ENCODE results near the gene TAS2R31. TPM values are rescaled to one million over a fixed set of nuclear protein-coding genes. Genes with fewer than 3 reads are reported as not detected.

The TAS2R31 gene
- total RNA-seq, 1 donor = 7.3 TPM

DNA sequence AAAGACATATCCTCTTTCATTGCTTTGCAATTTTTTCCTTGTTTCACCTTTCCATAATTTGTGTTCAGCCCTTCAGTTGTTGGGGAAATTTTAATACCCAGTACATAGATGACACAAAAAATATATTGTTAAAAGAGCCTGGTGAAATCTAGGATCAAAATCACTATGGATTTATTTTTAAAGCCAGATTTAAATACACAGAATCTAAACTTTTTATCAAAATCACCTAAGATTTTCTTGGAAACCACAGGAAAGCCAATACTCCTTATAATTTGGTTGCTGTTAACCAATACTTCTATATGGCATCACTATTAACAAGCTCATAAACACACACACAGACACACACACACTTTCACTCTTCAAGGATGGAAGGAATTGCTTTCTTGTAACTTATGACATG is 33.0 kb downstream of the TAS2R31 start, which contains the start of gene TAS2R20:
Gene TAS2R20 (minus strand): TSS at position 101 of the 400 bp plus-strand sequence. CDS start 429 bp downstream, outside the sequence.
- TF ChIP-seq, protein P1, sequence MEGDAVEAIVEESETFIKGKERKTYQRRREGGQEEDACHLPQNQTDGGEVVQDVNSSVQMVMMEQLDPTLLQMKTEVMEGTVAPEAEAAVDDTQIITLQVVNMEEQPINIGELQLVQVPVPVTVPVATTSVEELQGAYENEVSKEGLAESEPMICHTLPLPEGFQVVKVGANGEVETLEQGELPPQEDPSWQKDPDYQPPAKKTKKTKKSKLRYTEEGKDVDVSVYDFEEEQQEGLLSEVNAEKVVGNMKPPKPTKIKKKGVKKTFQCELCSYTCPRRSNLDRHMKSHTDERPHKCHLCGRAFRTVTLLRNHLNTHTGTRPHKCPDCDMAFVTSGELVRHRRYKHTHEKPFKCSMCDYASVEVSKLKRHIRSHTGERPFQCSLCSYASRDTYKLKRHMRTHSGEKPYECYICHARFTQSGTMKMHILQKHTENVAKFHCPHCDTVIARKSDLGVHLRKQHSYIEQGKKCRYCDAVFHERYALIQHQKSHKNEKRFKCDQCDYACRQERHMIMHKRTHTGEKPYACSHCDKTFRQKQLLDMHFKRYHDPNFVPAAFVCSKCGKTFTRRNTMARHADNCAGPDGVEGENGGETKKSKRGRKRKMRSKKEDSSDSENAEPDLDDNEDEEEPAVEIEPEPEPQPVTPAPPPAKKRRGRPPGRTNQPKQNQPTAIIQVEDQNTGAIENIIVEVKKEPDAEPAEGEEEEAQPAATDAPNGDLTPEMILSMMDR (IDR thresholded peaks at IDR 0.05; ENCODE audit: insufficient read depth, low read depth, low read length) = no peak
- no peak for DNase-seq (ENCODE audit: low read depth)

DNA sequence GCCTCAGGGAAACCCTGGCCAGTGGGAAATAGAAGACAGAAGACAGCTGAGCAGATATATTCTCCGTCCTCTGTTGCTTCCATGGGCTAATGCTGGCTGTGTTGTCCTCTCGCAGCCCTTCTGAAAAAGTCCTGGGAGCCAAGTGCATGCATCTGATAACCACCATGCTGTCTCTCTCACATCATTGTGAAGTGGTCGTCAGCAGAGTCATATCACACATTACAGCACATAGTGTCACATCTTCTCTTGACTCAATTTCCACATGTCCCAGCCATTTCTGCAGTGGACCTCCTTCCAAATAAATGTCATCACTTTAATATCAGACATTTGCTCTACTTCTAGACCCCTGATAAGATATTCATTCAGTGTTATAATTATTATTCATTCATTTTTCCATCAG is 36.9 kb downstream of the TAS2R31 start:
- TF ChIP-seq, protein P1 (IDR thresholded peaks at IDR 0.05; ENCODE audit: insufficient read depth, low read depth, low read length) = no peak
- DNase-seq (ENCODE audit: low read depth) = no peak
- no peak overlapping the region for H3K4me3 ChIP-seq (ENCODE audit: low read depth, low read length)

More for the DNA sequence above, 33.0 kb downstream of the TAS2R31 start, which contains the start of gene TAS2R20:
- no peak within 1 kb of the TSS for H3K4me3 ChIP-seq (ENCODE audit: low read depth, low read length)

DNA sequence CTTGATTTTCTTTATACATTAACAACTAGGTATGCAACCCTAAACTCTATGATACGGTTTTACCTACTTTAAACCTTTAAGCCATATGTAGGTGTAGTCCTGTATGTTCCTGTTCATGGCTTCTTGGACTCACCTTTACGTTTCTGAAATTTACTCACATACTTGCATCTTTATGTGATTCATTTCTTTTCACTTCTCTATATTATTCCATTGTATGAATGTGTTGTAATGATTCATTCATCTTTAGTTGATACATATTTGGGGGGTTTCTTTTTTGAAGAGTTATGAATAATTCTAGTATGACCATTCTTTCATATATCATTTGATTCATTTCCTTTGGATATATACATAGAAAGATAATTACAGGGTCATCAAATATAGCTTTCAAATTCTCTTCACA is 42.1 kb downstream of the TAS2R31 start:
- no peak for DNase-seq (ENCODE audit: low read depth)
- TF ChIP-seq, protein P1 (IDR thresholded peaks at IDR 0.05; ENCODE audit: insufficient read depth, low read depth, low read length) = no peak

DNA sequence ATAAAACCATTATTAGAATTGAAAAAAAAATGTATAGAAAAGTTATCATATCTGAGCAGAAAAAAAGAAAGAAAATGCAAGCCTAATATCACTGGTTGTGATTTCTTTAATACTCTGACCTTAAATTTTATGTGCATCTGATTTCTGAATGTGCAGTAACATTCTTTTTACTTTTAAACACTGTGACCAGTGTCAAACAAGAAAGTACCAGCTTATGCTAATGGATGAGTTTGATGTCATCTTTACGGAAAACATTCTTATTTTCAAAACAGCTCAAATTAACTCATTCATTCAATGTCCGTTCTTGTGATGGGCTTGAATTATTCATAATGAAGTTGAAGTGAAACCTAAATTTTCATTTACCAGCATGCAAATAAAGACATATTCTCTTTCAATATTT is 44.4 kb downstream of the TAS2R31 start, which contains the start of gene TAS2R50:
Gene TAS2R50 (minus strand): TSS at position 101 of the 400 bp plus-strand sequence. CDS start 52 bp downstream, at position 49.
- TF ChIP-seq, protein P1 (IDR thresholded peaks at IDR 0.05; ENCODE audit: insufficient read depth, low read depth, low read length) = no peak
- no peak for DNase-seq (ENCODE audit: low read depth)
- H3K4me3 ChIP-seq (ENCODE audit: low read depth, low read length) = no peak within 1 kb of the TSS

More for the DNA sequence above, 42.1 kb downstream of the TAS2R31 start:
- no peak overlapping the region for H3K4me3 ChIP-seq (ENCODE audit: low read depth, low read length)

DNA sequence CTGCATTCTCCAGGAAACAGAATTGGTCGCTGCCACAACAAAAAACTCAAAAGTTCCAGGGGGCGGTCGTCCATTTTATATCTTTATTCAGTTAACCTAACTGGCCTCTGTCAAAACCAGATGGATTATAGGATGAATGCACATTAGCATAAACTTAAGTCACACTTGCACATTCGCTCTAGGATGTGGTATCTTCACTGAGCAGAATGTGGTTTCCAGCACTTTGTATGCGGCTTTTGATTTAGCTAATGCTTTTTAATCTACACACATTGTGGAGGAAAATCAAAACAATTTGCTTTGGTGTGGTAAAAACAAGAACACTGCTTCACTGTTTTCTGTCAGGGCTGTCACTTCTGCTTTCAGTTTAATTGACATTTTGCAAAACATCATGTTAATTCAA is 49.0 kb downstream of the TAS2R31 start:
- H3K4me3 ChIP-seq (ENCODE audit: low read depth, low read length) = no peak overlapping the region
- TF ChIP-seq, protein P1 (IDR thresholded peaks at IDR 0.05; ENCODE audit: insufficient read depth, low read depth, low read length) = no peak
- DNase-seq (ENCODE audit: low read depth) = no peak

Other genes with a start within 250 kb of the TAS2R31 start
- 0.32 TPM in 1 of 2 replicates, not detected in the other for gene TAS2R7, start 228.8 kb downstream of the TAS2R31 start, total RNA-seq
- 0.32 and 0.43 TPM in 2 replicates for gene TAS2R8, start 224.1 kb downstream of the TAS2R31 start, total RNA-seq
- not detected in 2 replicates for gene TAS2R9, start 221.2 kb downstream of the TAS2R31 start, total RNA-seq
- gene TAS2R10, start 205.0 kb downstream of the TAS2R31 start, total RNA-seq = 0.86 and 0.97 TPM in 2 replicates
- 2.3 and 3.5 TPM in 2 replicates for gene PRR4, start 181.9 kb downstream of the TAS2R31 start, total RNA-seq
- 30.2 and 32.9 TPM in 2 replicates for gene PRH1, start 147.2 kb downstream of the TAS2R31 start, total RNA-seq
- 3.0 and 3.9 TPM in 2 replicates for gene TAS2R13, start 121.8 kb downstream of the TAS2R31 start, total RNA-seq
- gene PRH2, start 102.2 kb downstream of the TAS2R31 start, total RNA-seq = 0.32 and 0.43 TPM in 2 replicates
- gene TAS2R14, start 92.1 kb downstream of the TAS2R31 start, total RNA-seq = 4.5 and 6.9 TPM in 2 replicates
- 5.8 and 7.3 TPM in 2 replicates for gene TAS2R50, start 44.5 kb downstream of the TAS2R31 start, total RNA-seq
- gene TAS2R20, start 33.1 kb downstream of the TAS2R31 start, total RNA-seq = 5.2 and 5.5 TPM in 2 replicates
- 4.8 and 7.8 TPM in 2 replicates for gene TAS2R19, start 8.8 kb downstream of the TAS2R31 start, total RNA-seq
- gene TAS2R46, start 30.9 kb upstream of the TAS2R31 start, total RNA-seq = 4.2 and 4.3 TPM in 2 replicates
- 3.5 and 4.5 TPM in 2 replicates for gene TAS2R43, start 60.9 kb upstream of the TAS2R31 start, total RNA-seq
- gene TAS2R30, start 103.2 kb upstream of the TAS2R31 start, total RNA-seq = 7.4 and 9.1 TPM in 2 replicates
- gene SMIM10L1, start 139.8 kb upstream of the TAS2R31 start, total RNA-seq = 7.3 and 7.4 TPM in 2 replicates
- not detected in 2 replicates for gene TAS2R42, start 155.5 kb upstream of the TAS2R31 start, total RNA-seq
- not detected in 2 replicates for gene PRB3, start 238.3 kb upstream of the TAS2R31 start, total RNA-seq